Measurements from ENCODE around the gene JAZF1. TPM values are rescaled to one million over a fixed set of nuclear protein-coding genes. Genes with fewer than 3 reads are reported as not detected.

The JAZF1 gene
- total RNA-seq, 1 donor from 2014 or later: 42.5 TPM

GRCh38 chr7:27843584-27844305 lies 336.9 kb downstream of the JAZF1 start:
- DNase-seq (ENCODE audit: low spot score): no peak
- intact Hi-C loops (cut with DNase I): no loop called here

DNA sequence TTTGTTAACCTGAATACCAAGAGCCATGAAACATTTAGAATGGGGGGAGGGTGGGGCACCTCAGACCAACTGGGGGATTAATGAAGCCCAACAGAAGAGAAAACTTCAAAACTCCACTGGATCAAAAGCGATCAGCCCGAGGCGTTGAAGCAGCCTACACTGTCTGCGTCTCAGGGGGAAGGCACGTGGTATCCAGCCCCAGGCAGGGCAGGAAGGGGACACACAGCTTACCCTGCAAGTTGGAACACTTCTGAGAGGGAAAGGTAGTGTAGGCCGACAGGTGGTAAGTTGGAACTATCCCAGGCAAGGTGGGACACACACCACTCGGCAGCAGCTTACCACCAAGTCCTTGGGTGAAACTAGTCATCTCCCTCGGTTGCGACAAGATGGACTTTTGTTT lies 337.7 kb downstream of the JAZF1 start:
- DNase-seq (ENCODE audit: low spot score): no peak
- intact Hi-C loops (cut with DNase I): no loop called here

- intact Hi-C loops (cut with DNase I): no loop called here
- DNase-seq (ENCODE audit: low spot score): no peak
Measured at GRCh38 chr7:27842094-27842692, 338.4 kb downstream of the JAZF1 start.

DNA sequence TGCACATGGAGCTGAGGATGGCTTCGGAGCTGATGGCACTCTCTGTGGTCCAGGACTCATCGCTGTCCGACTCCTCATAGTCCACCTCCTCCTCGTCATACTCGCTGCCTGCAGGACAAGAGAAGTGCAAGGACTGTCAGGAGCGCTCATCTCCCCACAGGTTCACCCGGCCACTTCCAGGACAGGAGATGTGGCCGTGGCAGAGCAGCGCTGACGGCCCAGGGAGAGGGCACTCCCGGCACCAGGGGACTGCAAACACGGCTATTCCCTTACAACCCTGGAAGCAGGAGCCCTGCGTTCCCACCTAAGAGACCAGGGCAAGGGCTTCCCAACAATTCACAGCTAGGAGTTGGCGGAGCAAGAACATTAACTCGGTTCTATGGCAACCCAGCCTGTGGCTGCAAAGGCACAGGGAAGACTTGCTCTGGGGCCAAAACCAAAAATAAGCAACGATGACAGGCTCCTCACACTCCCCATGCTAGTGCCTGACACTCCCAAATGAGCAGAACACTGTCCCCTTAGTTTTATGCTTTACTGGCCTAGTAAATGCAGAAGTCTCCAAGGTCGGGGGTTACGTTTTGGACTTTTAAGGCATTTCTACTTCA lies 339.7 kb downstream of the JAZF1 start:
- DNase-seq (ENCODE audit: low spot score): no peak
- intact Hi-C loops (cut with DNase I): no loop called here

GRCh38 chr7:27840313-27840712 lies 340.3 kb downstream of the JAZF1 start:
- intact Hi-C loops (cut with DNase I): no loop called here
- no peak for DNase-seq (ENCODE audit: low spot score)

GRCh38 chr7:27839099-27839498 lies 341.5 kb downstream of the JAZF1 start:
- no peak for DNase-seq (ENCODE audit: low spot score)
- intact Hi-C loops (cut with DNase I): no loop called here

GRCh38 chr7:27836536-27836935 lies 344.1 kb downstream of the JAZF1 start:
- no peak for DNase-seq (ENCODE audit: low spot score)
- intact Hi-C loops (cut with DNase I): no loop called here

- no peak for DNase-seq (ENCODE audit: low spot score)
- intact Hi-C loops (cut with DNase I): no loop called here
Measured at GRCh38 chr7:27835376-27835775, 345.2 kb downstream of the JAZF1 start.

- DNase-seq (ENCODE audit: low spot score): peak; percentile 70
- intact Hi-C loops (cut with DNase I): no loop called here
Measured at GRCh38 chr7:27834179-27834921, 346.2 kb downstream of the JAZF1 start.

DNA sequence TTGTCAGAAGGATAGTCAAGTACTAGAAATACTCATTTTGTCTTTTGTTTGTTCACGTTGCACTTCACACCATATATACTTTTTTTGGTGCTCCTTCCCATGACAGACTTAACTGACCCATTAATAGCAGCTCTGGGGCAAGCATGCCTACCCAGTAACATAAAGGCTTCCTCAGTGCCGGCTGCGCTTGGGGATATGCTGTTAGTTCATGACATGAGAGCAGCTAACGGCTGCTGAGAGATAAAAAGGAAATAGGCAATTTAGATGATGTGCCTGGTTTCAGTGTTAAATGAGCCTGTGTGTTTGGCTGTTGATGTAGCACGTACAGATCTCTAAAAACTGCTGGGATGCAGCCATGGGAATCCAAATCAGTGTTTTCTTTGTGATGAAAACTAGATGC lies 354.2 kb downstream of the JAZF1 start:
- no peak for DNase-seq (ENCODE audit: low spot score)
- intact Hi-C loops (cut with DNase I): no loop called here

- no peak for DNase-seq (ENCODE audit: low spot score)
- intact Hi-C loops (cut with DNase I): no loop called here
Measured at GRCh38 chr7:27825891-27826290, 354.7 kb downstream of the JAZF1 start.

GRCh38 chr7:27822245-27822644 lies 358.4 kb downstream of the JAZF1 start:
- DNase-seq (ENCODE audit: low spot score): no peak
- intact Hi-C loops (cut with DNase I): no loop called here

DNA sequence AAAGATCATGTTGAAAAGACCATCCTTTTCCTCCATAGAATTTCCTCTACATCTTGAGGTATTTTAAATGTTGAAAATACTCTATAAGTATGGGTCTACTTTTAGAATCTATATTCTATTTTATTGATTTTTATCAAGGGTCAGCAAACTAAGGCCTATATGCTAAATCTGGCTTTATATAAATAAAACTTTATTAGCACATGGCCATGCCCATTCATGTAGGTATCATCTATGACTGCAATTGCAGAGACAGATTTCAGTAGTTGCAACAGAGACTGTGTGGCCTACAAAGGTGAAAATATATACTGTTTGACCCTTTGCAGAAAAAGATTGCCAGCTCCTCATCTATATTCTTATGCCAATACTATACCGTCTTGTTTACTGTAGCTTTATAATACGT lies 367.9 kb downstream of the JAZF1 start:
- intact Hi-C loops (cut with DNase I): no loop called here
- DNase-seq (ENCODE audit: low spot score): no peak

- intact Hi-C loops (cut with DNase I): no loop called here
- no peak for DNase-seq (ENCODE audit: low spot score)
Measured at GRCh38 chr7:27810186-27810585, 370.4 kb downstream of the JAZF1 start.

GRCh38 chr7:27808626-27809025 lies 372.0 kb downstream of the JAZF1 start:
- no peak for DNase-seq (ENCODE audit: low spot score)
- intact Hi-C loops (cut with DNase I): no loop called here

GRCh38 chr7:27804139-27804538 lies 376.5 kb downstream of the JAZF1 start:
- no peak for DNase-seq (ENCODE audit: low spot score)
- intact Hi-C loops (cut with DNase I): no loop called here

DNA sequence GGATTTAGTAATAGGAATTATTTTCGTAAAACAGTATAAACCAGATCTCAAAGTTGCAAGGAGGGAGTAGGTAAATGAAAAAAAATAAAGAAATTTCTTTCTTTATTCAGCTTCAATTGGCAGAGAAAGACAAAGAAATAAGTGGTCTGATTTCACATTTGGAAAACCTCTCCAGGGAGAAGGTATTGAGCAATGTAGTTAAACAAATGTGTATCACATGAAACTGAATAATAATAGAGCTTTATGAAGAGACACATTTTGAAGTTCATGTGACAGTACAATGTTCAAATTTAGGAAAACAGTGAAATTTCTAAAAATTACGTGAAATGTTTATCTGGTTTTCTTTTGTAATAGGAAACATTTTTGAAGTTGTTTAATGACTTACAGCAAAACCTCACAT lies 377.6 kb downstream of the JAZF1 start:
- intact Hi-C loops (cut with DNase I): no loop called here
- no peak for DNase-seq (ENCODE audit: low spot score)

DNA sequence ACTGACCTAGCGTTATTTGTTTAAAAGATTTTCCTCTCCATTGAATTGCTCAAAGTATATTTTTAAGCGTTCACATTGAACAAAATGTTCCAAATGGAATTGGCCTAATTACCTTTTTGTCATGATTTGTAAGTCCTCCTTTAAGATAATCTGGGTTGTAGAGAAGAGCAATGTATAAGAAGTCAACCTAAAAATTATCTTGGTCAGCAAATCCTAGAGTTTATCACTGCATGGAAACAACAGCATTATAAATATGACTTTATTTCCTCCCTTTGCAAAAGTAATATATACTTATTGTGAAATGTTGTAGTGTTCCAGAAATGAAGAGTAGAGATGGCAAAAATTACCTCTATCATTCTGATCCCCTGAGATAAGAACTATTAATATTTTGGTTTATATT lies 381.4 kb downstream of the JAZF1 start:
- DNase-seq (ENCODE audit: low spot score): no peak
- intact Hi-C loops (cut with DNase I): no loop called here

DNA sequence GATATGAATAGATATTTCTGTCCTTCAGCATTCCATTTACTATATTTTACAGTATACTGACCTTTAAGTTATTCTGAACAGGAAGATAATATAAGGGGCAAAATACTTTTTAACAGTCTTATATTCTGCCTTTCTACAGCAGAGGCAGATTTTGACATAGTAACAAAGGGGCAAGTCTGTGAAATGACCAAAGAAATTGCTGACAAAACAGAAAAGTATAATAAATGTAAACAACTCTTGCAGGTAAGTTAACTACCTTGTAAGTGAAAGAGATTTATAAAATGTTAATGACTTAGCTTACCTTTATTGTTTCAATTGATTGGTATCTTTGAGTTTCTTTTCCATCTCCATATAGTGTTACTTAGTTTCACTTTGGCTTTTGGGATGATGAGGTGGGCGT lies 384.6 kb downstream of the JAZF1 start:
- no peak for DNase-seq (ENCODE audit: low spot score)
- intact Hi-C loops (cut with DNase I): no loop called here

DNA sequence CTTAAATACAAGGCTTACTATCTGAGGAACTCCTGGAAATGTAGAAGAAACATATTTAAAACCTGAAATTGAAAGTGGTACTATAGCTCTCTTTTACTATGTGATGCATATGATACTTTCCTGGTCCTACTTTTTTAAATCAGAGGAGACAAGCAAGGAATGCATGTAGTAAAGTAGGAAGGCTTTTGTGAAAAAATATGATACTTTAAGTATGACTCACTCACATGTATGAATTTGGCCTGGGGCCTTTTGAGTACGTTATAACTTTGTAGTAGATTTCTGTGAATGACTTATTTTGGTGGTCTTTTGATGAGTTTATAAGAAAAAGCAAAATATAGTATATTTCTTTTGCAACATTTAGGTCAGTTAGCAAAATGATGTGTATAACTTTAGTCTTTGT lies 386.8 kb downstream of the JAZF1 start:
- intact Hi-C loops (cut with DNase I): no loop called here
- no peak for DNase-seq (ENCODE audit: low spot score)

GRCh38 chr7:27788437-27788836 lies 392.2 kb downstream of the JAZF1 start:
- intact Hi-C loops (cut with DNase I): no loop called here
- no peak for DNase-seq (ENCODE audit: low spot score)
